Muscle layer of colon (tissue), 2 donors: ENCODE measurements around the gene COX17.

Experiments used
- H3K27ac ChIP-seq: one replicate; pipeline ENCODE4 v1.7.0; 2013; ENCODE audit warnings: low read depth, mild to moderate bottlenecking, low read length, moderate library complexity
- H3K27me3 ChIP-seq, 2 donors: one replicate each; pipeline ENCODE4 v1.7.0; 2013; ENCODE audit warnings: low read length in 2 of 2, mild to moderate bottlenecking in 2 of 2; ENCODE audit not compliant: insufficient read depth in 2 of 2, control insufficient read depth in 1 of 2
- H3K36me3 ChIP-seq: one replicate; pipeline ENCODE4 v1.7.0; 2013; ENCODE audit warnings: mild to moderate bottlenecking, low read length; ENCODE audit not compliant: insufficient read depth
- H3K4me1 ChIP-seq: one replicate; pipeline ENCODE4 v1.7.0; 2013; ENCODE audit warnings: mild to moderate bottlenecking, low read length; ENCODE audit not compliant: insufficient read depth
- H3K4me3 ChIP-seq, 2 donors: one replicate each; pipeline ENCODE4 v1.7.0; 2013; ENCODE audit warnings: low read length in 2 of 2, low read depth in 1 of 2, mild to moderate bottlenecking in 1 of 2, moderate library complexity in 1 of 2
- H3K9ac ChIP-seq: one replicate; pipeline ENCODE4 v1.7.0; 2013; ENCODE audit warnings: low read length
- H3K9me3 ChIP-seq: one replicate; pipeline ENCODE4 v1.7.0; 2013; ENCODE audit warnings: mild to moderate bottlenecking, low read length
- donor health status: abdominal sarcoma.
- donor health status: Adenocarcinoma of cecum.

The COX17 gene

DNA sequence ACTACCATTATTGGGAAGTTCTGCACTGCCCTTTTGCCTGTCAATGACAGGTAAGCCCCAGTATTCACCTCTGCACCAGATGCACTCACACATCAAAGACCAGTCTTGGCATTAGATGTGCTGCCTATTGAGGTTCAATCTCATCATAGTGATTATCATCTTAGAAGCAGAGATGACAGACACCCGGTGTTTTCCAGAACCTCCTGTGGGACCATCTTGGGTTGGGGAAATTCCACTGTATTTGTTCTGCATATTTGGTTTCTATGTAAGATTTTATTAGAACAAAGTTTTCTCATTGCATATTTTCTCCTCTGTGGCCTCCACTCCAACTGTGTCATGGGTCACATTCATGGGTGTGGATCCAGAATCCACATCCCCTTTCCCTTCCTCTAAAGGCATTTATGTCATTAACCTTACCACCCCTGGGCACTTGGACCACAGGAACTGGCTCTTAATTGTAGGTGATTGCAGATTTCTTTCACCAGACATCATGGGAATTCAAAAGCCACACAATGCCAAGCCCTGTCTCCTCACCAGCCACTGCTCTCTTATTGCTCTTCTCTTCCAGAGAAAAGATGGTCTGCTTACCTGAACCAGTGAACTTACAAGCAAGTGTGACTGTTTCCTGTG, 48.3 kb downstream of the COX17 start:
- H3K4me1 ChIP-seq = no peaks in the 10 kb centered on the region
- H3K9ac ChIP-seq = no peak overlapping the region
- H3K27ac ChIP-seq = no peak overlapping the region
- H3K27me3 ChIP-seq = no peaks in the 10 kb centered on the region
- no peaks in the 10 kb centered on the region for H3K9me3 ChIP-seq
- H3K4me3 ChIP-seq = no peak overlapping the region
- no peaks in the 10 kb centered on the region for H3K36me3 ChIP-seq

DNA sequence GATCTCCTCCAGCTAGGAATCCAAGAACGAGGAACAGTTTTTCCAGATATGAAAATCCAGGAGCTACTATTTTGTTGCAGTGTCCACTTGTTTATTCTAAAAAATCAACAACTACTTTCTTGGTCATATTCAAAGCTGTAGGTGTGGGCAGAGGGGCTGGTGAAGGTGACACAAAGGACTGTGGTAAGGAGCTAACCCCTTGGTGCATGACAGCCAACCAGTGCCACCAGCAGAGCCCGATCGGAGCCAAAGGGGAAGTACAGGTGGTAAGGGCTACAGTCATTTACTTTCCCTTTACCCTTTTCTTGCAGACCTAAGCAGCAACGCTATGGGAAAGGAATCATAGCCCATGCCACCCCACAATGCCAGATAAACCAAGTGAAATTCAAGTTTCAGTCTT, 48.8 kb downstream of the COX17 start:
- no peaks in the 10 kb centered on the region for H3K9me3 ChIP-seq
- H3K9ac ChIP-seq = no peak overlapping the region
- no peaks in the 10 kb centered on the region for H3K4me1 ChIP-seq
- H3K27me3 ChIP-seq = no peaks in the 10 kb centered on the region
- no peaks in the 10 kb centered on the region for H3K36me3 ChIP-seq
- no peak overlapping the region for H3K4me3 ChIP-seq
- H3K27ac ChIP-seq = no peak overlapping the region

DNA sequence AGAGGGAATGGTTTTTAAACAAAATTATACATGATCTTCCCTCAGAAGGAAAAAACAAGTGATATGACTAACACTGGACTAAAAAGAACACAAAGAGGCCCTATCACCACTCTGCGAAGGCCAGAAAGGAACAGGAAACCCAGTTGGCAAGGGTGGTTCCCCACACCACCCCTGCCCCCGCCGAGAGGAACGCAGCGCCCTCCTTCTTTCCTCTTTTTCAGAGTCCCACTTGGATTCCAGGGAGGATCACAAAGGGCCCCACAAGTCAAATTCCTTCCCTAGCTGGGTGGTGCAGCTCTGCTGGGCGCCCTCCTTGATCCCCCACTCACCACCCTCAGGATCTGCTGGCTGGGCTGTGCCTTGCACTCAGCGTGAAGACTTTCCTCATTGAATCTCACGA, 49.7 kb downstream of the COX17 start:
- Histone ChIP-seq H3K4me1 (no peaks in the 10 kb centered on the region), H3K27ac (no peak overlapping the region), H3K4me3 (no peak overlapping the region), H3K9ac (no peak overlapping the region), H3K9me3 (no peaks in the 10 kb centered on the region), H3K36me3 (no peaks in the 10 kb centered on the region), H3K27me3 (no peaks in the 10 kb centered on the region)

- Histone ChIP-seq H3K27me3 (no peaks in the 10 kb centered on the region), H3K9ac (no peak overlapping the region), H3K4me1 (no peaks in the 10 kb centered on the region), H3K36me3 (no peaks in the 10 kb centered on the region), H3K9me3 (no peaks in the 10 kb centered on the region), H3K27ac (no peak overlapping the region), H3K4me3 (no peak overlapping the region)
Measured at GRCh38 chr3:119626196-119626595, 51.0 kb downstream of the COX17 start.

DNA sequence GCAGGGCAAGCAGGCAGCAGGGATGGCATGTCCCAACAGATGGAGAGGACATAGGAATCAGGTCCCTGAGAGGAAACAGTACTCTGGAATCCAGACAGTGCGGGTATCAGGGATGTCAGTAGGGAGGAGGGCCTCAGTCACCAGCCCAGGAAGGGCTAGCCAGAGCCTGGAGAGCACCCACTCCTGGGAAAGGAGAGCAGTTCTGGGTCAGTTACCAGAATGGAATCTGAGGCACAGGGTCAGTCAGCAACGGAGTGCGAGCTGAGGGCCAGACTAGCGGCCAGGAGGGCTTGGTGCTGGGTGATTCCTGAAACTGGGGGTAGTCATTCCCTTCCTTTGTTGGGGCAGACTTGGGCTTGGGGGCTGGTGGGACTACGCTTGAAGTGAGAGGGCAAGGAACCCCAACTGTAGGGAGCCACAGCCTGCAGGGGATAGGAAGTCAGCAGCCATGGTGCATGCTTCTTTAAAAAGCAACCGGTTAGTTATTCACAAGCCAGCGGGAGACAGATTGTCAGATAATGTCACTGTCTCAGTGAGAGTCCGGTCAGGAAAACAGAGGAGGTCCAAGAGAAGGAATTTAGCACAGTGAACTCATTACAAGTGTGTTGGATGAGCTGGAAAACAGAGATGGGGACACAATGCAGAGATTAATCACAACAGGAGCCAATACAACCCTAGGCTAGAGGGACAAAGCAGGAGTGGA, 51.6 kb downstream of the COX17 start:
- Histone ChIP-seq H3K9ac (no peak overlapping the region), H3K27me3 (no peaks in the 10 kb centered on the region), H3K4me1 (no peaks in the 10 kb centered on the region), H3K27ac (no peak overlapping the region), H3K36me3 (no peaks in the 10 kb centered on the region), H3K9me3 (no peaks in the 10 kb centered on the region), H3K4me3 (no peak overlapping the region)

GRCh38 chr3:119624002-119624720, 53.0 kb downstream of the COX17 start:
- Histone ChIP-seq H3K4me1 (no peaks in the 10 kb centered on the region), H3K4me3 (no peak overlapping the region), H3K9ac (no peak overlapping the region), H3K27ac (no peak overlapping the region), H3K36me3 (no peaks in the 10 kb centered on the region), H3K9me3 (no peaks in the 10 kb centered on the region), H3K27me3 (no peaks in the 10 kb centered on the region)

DNA sequence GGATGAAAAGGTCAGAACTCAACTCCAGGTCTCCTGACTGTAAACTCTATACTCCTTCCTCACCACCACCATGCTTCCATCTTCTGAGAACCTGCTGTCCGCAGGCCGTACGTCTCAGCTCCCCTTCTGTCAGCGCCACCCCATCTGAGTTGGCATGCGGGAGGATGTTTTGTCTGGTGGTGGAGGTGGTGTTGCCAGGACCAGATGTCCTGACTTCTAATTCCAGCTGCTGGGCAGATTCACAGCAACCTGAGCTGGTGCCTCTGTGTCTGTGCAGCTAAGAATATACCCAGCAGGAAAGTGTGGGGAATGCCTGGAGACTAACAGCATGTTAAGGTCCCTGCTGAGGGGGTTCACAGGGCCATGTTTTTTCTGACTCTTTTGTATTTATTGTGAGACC, 56.3 kb downstream of the COX17 start:
- Histone ChIP-seq H3K27ac (no peak overlapping the region), H3K9me3 (no peaks in the 10 kb centered on the region)

More for the DNA sequence above, 56.3 kb downstream of the COX17 start:
- Histone ChIP-seq H3K9ac (no peak overlapping the region), H3K36me3 (no peaks in the 10 kb centered on the region), H3K4me3 (no peak overlapping the region), H3K4me1 (no peaks in the 10 kb centered on the region), H3K27me3 (no peaks in the 10 kb centered on the region)
